Stimulated activated CD4-positive, alpha-beta T cell treated with anti-CD3 and anti-CD28 coated beads, Interleukin-12 subunit alpha, Interleukin-12 subunit beta, amount 100 ng/mL, for 24 hours (primary cell): ENCODE measurements around the gene NFE2L2.
"Not testable (repeated sequence)": the region's sequence is repeated elsewhere in the genome, so short reads cannot be mapped to it uniquely, and the experiment has no call there.

Experiments
- DNase-seq, 2 experiments: peaks; one replicate each; pipeline ENCODE4 v3.0.0-alpha.2; 2020; ENCODE audit warnings: low read depth in 2 of 2

The NFE2L2 gene

DNA sequence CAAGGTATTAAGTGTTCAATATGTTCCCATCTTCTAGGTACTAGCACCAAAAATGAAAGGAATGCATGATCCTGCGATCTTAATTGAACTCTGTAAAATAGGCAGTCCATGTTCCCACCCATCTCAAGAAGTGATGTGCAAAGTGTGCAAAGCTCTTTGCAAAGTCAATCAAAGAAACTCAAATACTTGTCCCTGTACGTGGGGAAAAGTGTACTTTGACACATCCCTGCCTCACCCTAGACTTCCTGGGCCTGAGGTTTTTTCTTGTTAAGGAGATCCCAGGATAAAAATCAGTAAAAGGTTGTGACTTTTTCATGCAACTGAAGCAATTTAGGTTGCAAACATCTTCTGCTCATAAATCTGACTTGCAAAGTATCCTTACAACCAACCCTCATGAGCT is 26.6 kb downstream of the NFE2L2 start:
- DNase-seq, result no peak

DNA sequence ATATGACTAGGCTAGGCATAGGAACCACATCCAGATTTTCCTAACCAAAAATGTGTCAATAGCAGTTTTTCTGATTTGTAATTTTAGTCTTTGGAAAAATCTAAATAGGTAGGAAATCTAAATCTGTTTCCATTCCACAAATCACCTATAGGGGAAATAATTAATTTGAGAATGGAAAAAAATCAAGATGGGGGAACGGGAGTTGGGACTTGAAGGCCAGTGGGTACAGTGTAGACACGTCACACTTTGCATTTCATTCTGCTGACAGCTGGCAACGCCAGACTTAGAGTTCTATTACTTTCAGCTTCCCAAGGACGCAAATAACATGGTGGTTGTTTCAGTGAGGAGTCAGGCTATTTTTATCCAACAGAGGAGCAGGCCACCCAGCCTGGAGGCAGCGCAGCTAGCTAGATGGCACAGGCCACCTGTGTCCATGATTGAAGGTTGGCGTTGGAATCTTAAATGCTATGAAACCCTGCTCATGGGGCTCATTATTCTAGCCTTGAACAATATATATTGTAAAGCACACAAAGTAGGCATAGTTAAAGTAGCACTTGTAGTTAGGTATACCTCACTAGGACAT is 28.6 kb downstream of the NFE2L2 start:
- no peak for DNase-seq

DNA sequence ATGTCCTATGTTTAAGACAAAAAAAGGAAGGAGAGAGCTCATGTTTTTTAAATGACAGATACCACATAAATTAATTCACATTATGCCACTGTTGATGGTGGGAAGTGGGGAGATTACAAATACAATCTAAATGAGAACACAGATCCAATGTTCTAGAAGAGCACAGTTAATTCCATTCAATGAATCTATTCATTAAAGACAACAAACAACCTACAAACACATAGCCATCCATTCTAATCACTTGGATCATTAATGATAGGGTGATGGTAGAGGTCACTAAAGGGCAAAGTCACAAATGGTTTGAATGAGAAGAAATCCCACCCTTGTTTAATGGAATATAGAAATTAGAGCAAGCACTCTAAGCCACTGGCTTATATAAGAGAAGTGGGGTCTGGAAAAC is 30.3 kb downstream of the NFE2L2 start:
- DNase-seq, result no peak

DNA sequence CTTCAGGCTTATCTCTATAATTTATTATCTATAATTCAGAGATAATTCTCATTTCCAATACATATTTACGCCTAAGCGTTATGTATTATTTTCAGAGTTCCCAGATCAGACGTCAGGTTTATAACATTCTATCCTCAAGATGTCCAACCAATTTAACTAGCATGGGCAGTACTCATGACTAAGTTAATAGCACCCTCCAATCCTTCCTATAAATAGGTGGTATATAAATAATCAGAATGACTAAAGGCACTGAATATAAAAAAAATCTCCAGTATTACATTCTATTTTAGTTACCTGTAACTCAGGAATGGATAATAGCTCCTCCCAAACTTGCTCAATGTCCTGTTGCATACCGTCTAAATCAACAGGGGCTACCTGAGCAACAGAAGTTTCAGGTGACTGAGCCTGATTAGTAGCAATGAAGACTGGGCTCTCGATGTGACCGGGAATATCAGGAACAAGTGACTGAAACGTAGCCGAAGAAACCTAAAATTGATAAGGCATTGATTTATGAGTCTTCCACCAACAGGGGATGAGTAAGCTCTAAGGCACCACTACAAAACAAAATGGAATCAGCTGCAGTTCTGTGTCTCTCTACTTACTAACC is 32.3 kb downstream of the NFE2L2 start:
- DNase-seq, result no peak

DNA sequence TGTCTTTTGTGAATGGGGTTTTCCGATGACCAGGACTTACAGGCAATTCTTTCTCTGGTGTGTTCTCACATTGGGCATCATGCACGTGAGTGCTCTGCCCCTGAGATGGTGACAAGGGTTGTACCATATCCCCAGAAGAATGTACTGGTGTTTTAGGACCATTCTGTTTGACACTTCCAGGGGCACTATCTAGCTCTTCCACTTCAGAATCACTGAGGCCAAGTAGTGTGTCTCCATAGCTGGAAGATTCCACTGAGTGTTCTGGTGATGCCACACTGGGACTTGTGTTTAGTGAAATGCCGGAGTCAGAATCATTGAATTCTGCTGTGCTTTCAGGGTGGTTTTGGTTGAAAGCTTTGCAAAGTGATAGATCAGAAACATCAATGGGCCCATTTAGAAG is 33.3 kb downstream of the NFE2L2 start:
- DNase-seq, result no peak

DNA sequence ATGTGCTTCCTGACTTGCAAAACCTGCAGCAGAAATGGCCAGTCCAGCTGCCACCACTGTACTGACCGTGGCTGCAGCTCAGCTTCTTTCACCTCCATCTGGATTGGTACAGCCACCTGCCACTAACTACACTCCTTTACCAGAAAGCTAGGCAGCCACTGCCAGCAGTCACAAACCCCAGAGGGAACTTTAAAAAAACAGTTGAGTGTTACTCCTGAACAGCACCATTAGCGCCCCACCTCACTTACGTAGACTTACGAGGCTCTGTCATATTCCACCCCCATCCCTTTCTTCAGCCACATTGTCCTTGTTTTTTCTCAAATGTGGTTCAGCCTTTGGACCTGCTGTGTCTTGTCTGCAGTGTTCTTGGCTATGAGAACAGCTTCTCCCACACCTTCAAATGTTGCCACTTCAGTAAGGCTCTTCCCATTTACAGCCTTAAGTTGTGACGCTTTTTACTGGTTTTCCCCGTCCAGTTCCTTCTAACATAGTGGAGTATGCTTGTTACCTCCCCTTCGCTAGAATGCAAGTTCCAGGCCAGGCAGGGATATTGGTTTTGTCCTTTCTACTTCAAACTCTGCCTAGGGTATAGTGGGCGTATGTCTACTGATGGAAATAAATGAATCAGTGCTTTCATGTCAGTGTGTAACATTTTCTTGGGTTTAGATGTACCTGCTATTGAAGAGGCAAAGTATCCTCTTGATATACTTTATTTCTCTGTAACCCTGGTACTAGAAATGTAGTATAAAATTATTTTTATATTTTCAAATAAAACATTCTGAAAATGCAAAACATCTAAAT is 34.9 kb downstream of the NFE2L2 start:
- DNase-seq, result no peak

DNA sequence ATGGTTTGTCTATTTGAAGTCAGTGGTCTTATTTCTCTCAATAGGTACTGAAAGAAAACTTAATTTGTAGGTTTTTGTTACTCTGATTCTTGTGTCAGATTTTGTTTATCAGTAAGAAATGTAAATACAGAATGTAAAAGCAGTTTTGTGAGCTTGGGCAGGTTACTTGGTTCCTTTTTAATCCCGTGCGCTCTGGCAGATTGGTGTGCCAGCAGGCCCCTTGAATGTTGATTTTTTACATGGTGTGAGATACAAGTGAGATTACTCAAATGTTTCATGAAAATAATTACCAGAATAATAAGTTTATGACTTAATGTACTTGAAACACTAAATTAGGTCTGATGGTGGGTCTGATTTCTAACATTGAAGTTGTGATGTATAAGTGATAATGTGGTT is 38.6 kb downstream of the NFE2L2 start:
- no peak for DNase-seq

DNA sequence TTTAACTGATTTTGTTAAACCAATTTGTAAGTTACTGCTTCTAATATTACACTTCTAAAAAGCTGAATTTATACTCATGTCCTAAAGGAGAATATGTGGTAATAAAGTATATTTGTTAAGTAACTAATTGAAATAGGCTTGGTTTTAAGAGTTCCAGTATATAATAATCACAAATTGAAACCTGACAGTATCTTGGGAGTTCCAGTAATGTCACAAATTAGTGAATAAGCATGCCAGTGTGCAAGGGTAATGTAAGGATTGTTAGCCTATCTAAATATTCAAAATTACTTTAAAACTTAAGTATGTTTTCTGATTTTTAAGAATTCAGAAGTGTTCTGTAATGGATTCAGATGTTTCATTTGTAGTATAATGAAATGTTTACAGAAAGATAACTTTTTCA is 41.1 kb downstream of the NFE2L2 start:
- DNase-seq, result not testable (repeated sequence)

DNA sequence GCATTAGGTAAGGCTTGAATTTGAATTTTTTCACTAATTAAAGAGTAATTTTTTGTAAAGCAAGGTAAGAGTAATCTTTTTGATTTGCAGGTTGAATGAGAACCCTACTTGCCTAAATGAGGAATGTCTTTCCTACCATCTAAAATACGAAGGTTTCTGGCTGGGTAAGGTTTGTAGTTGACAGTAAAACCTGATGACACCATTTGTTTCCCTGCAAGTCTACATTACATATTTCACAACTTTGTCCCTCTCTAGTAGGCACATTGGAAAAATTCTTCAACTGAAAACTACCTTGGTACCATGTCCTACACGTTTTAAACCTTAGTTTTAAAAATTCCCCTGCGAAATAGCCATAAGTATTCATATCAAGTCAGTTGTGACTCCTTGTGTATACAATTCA is 42.6 kb downstream of the NFE2L2 start:
- DNase-seq, result no peak

DNA sequence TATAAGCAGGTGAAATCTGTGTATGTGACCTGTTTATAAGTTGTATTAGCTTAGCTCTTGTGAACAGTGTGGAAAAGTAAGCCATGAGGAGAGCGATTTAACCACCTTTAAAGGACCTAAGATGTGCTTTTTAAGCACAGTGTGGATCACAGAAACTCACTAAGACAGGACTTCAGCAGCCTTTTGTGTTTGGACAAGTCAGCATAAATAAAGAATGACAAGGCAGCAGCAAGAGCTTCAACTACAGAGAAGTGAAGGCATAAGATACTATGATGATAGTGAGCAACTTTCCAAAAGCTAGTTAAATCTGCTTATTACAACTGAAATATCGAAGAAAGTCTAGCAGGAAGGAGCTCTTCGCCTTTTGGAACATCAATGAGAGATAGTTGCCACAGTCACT is 43.0 kb downstream of the NFE2L2 start:
- DNase-seq, result no peak

DNA sequence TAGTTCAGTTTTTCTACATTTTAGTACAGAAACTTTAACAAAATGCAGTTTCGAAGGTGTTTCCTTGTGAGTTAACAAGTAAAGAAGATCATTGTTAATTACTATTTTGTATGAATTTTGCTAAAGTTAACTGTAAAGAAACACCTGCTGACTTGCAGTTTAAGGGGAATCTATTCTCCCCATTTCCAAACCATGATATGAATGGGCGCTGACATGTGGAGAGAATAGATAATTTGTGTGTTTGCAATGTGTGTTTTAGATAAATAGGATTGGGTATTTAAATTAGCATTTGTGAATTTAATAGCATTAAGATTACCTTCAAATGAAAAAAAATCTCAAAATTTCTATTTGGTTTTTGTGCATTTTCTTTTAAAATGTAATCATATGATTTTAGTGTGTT is 44.7 kb downstream of the NFE2L2 start:
- not testable (repeated sequence) for DNase-seq

DNA sequence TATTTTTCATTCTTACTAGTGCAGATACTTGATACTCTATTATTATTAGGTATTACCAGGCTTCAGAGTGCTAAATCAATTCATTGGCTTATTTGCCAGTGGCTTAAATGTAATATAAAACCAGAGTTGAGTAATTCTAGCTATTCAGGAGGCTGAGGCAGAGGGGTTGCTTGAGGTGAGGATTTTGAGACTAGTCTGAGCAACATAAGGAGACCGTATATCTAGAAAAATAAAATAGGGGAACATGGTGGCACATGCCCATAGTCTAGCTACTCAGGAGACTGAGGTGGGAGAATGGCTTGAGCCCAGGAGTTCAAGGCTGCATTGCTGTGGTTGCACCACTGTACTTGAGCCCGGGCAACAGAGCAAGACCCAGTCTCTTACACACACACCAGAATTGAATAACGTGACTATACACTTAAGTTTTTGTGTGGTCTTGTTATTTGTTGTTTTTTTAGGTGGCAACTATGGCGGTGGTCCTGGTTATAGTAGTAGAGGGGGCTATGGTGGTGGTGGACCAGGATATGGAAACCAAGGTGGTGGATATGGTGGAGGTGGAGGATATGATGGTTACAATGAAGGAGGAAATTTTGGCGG is 47.2 kb downstream of the NFE2L2 start:
- no peak for DNase-seq

DNA sequence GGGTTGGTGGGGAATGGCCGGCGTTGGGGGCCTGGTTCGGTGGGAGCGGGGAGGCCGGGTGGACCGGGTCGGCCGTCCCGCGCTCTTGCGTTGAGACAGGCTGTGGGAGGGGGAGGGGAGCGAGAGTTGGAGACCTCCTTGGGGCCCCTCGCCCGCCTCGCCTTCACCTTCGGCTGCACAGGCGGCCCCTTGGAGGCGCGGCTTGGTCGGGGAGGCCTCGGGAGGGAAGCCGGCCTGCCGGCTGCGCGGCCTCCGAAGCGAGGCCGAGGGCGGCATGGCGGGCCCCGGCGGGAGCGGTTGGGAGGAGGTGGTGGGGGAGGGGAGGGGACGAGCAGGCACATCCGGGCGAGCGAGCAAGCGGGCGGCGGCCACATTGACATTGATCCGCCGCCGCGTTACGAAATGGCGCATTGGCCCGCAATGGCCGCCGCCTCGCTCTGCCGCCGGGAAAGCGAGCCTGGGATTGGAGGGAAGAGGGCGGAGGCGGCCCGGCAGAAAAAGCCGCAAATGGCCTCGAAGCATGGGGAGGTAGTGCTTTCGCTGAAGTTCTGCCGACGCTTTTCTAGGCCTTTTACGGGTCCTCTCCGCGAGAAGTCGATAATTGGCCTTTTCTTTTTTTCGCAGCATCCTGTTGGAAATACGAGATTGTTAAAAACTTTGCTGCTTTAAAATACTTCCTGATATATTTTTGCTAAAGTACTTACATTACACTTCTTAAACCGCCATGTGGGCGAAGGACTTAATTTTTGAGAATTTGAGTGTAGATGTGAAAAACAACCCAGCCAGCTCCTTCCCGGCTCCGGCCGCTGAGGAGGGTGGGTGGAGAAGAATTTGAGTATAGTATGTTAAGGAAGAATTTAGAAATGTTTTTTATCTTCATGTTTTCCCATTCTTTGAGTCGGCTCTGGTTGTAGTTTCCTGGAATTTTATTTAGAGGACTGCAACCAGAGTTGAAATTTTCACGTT is 51.4 kb downstream of the NFE2L2 start:
- DNase-seq, result peak; percentile 83 to 91

DNA sequence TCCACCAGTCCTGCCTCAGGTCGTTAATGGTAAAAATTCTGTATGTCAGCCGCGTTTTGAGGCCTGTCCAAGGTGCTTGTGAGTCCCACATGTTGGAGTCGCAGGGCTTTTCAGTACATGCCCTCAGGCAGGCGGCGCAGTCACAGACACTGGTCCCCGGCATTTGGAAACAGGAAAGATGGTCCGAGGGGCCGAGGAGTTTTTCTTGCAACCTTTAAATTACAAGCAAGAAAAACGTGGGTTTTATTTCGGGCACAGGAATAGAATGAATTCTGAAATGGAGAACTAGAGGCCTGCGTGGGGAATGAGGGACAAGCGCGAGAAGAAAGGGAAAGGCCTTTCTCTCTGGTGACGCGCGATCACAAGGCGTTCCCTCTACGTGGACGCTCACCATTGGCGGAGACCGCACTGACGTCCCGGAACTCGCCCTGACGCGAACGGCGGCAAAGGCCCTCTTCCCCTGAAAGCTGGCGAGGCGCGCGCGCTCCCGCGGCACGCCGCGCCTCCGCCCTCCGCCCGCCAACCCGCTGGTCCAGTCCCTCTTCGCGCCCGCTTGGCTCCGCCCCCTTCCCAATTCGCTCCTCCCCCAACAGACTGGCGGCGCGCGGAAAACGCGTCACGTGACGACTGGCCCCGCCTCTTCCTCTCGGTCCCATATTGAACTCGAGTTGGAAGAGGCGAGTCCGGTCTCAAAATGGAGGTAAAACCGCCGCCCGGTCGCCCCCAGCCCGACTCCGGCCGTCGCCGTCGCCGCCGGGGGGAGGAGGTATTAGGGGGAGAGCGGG is 52.2 kb downstream of the NFE2L2 start, which contains the start of gene HNRNPA3:
Gene HNRNPA3 (plus strand): TSS at position 689 of the 785 bp plus-strand sequence. CDS start 6 bp downstream, at position 695.
- DNase-seq, result peak; percentile 99 to 100

DNA sequence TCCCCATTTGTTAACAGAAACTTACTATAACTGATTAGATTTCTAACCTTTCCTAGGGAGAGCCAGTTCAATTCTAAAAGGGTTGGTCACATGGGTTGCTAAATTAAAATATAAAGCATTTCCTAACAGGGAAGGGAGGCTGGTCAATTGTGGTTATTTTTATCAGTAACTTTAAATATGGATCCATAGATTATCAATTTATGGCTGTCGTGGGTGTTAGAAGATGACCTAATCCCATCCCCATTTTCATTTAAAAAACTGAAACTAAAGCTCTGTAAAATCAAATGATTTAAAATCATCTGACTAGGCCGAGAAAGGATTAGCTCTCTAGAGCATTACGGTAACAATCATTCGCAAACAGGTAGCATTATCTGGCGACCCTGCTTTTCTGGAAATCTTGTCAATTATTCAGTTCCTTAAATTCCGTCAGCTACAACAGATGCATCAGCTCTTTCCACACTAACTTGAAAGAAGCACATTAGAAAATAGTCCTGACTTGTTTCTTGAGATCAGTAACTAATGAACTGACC is 52.9 kb downstream of the NFE2L2 start:
- no peak for DNase-seq

DNA sequence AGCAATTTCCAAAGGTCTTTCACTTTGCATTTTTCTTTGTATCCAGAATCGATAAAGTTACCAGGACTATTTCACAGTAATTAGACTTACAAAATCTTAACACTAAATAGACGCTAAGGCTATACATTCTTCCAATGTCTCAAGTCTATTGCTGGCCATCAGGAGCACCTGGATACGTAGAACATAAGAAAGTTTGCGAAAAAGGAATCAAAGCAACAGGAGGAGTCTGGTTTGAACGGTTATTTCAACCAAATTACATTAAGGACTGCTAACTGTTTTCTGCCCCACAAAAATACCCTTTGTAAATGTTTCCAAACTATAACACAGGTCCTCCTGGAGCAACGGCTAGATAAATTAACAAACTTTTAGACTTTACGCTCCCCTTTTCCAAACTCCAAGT is 53.4 kb downstream of the NFE2L2 start:
- DNase-seq, result no peak

DNA sequence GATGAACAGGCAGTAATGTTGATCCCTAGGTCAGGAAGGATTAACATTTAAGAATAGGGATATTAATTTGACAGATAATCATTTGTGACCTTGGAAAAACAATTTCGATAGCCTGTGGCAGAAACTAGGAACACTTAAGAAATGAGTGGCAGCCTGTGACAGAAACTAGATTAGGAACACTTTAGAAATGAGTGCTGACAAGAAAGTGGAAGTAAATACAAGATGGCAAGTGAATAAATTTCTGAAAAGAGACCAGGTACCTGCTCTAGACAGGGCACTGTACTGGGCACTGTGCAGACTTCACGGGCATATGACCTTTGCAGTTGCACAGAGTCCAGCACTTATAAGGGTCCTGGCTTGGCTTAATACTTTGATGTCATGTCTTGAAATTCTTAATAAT is 57.4 kb downstream of the NFE2L2 start:
- DNase-seq, result no peak

DNA sequence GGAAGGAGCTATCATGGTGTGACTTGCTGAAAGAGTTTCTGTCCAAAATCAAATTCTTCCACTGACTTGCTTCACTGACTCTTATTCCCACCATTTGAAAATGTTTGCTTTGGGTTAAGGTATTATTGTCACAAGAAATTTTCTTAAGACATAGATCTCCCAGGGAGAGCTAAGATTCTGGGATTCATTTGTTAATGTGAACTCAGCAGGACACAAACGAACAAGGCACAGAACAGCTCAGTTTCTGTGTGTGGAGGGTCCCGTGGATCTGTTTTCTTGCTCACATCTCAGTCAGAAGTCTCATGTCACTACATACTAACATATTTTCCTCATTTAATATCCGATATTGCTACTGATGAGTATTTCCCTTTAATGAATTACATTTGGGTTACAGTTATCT is 60.1 kb downstream of the NFE2L2 start:
- no peak for DNase-seq

DNA sequence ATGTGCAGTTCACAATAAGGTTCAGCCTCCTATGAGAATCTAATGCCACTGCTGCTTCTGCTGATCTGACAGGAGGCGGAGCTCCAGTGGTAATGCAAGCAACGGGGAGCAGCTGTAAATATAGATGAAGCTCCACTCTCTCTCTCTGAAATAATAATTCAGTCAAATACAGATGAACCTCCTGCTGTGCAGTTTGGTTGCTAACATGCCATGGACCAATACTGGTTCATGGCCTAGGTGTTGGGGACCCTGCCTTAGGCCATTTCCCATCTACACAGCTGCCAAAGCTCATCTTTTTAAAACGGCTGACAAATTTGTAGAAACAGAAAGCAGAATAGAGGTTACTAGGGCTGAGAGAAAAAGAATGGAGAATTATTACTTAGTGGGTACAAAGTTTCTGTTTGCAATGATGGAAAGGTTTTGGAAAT is 62.6 kb downstream of the NFE2L2 start:
- no peak for DNase-seq

DNA sequence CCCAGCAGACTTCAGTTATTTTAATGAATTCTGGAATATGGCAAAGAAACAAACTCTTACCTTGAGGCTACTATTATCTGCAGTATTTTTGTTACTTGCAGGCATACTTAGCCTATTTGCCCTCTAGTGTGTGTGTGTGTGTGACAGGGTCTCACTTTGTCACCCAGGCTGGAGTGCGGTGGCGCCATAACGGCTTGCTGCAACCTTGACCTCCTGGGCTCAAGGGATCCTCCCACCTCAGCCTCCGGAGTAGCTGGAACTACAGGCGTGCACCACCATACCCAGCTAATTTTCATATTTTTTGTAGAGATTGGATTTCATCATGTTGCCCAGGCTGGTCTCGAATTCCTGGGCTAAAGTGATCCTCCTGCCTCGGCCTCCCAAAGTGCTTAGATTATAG is 64.1 kb downstream of the NFE2L2 start:
- DNase-seq, result not testable (repeated sequence)
